Thyroid gland (tissue), 4 donors: ENCODE results near the gene USF1.

Source experiments
- POLR2A ChIP-seq, 2 donors: fragments of 450-650 bp; IDR thresholded peaks; one replicate each; pipeline ENCODE4 v1.6.1; 2017; ENCODE audit warnings: antibody characterized with exemption in 2 of 2, mild to moderate bottlenecking in 2 of 2, moderate library complexity in 1 of 2
- TF ChIP-seq, protein P1 (sequence below), 6 experiments: fragments of 200-600 bp in 3 of 6; fragments of 450-650 bp in 3 of 6; sonication (generic) in 3 of 6; IDR thresholded peaks; one replicate each; pipeline ENCODE4 v1.5.1; 2016 to 2019; ENCODE audit warnings: antibody characterized with exemption in 6 of 6, mild to moderate bottlenecking in 2 of 6, inconsistent platforms in 1 of 6, moderate library complexity in 1 of 6

GRCh38 chr1:161082483-161082882 lies 36.7 kb upstream of the USF1 start:
- TF ChIP-seq, protein P1, sequence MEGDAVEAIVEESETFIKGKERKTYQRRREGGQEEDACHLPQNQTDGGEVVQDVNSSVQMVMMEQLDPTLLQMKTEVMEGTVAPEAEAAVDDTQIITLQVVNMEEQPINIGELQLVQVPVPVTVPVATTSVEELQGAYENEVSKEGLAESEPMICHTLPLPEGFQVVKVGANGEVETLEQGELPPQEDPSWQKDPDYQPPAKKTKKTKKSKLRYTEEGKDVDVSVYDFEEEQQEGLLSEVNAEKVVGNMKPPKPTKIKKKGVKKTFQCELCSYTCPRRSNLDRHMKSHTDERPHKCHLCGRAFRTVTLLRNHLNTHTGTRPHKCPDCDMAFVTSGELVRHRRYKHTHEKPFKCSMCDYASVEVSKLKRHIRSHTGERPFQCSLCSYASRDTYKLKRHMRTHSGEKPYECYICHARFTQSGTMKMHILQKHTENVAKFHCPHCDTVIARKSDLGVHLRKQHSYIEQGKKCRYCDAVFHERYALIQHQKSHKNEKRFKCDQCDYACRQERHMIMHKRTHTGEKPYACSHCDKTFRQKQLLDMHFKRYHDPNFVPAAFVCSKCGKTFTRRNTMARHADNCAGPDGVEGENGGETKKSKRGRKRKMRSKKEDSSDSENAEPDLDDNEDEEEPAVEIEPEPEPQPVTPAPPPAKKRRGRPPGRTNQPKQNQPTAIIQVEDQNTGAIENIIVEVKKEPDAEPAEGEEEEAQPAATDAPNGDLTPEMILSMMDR (IDR thresholded peaks at IDR 0.05), result no peak
- no peak for TF ChIP-seq POLR2A (IDR thresholded peaks at IDR 0.05)
